HUES48 (cell line): ENCODE data around the gene GTPBP1.
A peak's percentile ranks its signal among the peaks of the same experiment; 100 is the strongest.

ENCODE experiments used
- H3K27ac ChIP-seq: one replicate; pipeline ENCODE4 v1.7.0; 2013; ENCODE audit warnings: low read depth, low read length, inconsistent platforms
- H3K27me3 ChIP-seq: 2 replicates; pipeline ENCODE4 v1.6.1; 2013; ENCODE audit warnings: mild to moderate bottlenecking, low read length; ENCODE audit not compliant: control insufficient read depth, insufficient read depth
- H3K36me3 ChIP-seq: 2 replicates; pipeline ENCODE4 v1.6.1; 2013; ENCODE audit warnings: low read length; ENCODE audit not compliant: control insufficient read depth, insufficient read depth
- H3K4me1 ChIP-seq: 2 replicates; pipeline ENCODE4 v1.6.1; 2013; ENCODE audit warnings: mild to moderate bottlenecking, low read length; ENCODE audit not compliant: control insufficient read depth, insufficient read depth
- H3K4me3 ChIP-seq: 2 replicates; pipeline ENCODE4 v1.5.1; 2013; ENCODE audit warnings: mild to moderate bottlenecking, low read depth, low read length
- H3K9ac ChIP-seq: 2 replicates; pipeline ENCODE4 v1.6.1; 2013; ENCODE audit warnings: mild to moderate bottlenecking, low read depth, low read length, moderate library complexity
- H3K9me3 ChIP-seq: 2 replicates; pipeline ENCODE4 v1.6.1; 2013; ENCODE audit warnings: low read length; ENCODE audit not compliant: control insufficient read depth, insufficient read depth

GTPBP1 gene

DNA sequence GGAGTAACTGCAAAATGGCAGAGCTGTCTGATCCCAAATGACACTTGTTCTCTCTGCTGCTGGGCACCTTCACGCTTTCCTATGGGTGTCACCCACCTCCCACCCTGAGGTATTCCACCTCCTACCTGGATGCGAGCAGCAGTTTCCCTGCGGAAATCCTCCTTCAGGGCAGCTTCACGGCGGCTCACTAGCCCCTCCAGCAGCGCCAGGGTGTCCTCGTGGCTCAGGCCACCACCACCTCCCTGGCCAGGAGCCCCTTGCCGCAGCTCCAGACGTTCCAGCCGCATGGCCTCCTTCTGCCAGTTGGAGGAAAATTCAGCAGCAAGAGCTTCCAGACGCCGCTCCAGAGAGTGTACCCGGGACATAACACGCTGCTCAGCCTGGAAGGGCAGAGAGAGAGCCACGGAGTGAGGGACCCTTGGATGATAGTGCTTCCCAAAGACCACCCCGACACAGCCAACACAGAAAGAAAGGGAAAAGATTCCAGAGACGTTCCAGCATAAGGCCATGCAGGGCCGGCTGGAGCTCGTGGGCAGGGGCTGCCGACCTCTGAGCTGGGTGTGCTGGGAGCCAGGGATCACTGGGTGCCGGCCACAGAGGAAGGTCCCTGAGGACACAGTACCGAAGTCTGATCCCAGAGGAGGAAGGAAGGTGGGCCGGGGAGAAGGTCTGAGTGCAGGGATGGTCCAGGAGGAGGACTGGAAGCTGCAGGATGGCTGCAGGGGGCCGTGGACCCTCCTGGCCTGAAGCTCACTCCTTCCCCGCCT, 36.6 kb downstream of the GTPBP1 start:
- Histone ChIP-seq H3K4me3 (no peak overlapping the region), H3K36me3 (peaks cover 25% of the 10 kb centered on the region), H3K27me3 (no peaks in the 10 kb centered on the region), H3K27ac (no peak overlapping the region), H3K9me3 (no peaks in the 10 kb centered on the region), H3K4me1 (no peaks in the 10 kb centered on the region), H3K9ac (no peak overlapping the region)

DNA sequence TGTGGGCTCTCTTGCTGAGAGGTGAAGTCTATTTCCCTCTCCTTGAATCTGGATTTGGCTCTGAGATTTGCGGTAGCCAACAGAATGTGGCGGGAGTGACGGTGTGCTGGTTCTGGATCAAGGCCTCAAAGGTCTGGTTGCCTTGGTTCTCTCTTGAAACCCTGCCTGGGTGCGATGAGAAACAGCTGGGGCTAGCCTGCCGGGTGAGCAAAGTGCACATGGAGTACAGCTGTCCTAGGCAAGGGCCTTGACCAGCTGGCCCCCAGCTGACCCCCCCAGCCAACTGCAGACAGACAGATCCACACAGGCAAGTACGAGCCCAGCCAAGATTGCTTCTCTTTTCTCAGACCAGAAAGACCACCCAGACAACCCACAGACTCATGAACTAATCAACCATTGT, 39.2 kb downstream of the GTPBP1 start:
- H3K27ac ChIP-seq, result no peak overlapping the region

DNA sequence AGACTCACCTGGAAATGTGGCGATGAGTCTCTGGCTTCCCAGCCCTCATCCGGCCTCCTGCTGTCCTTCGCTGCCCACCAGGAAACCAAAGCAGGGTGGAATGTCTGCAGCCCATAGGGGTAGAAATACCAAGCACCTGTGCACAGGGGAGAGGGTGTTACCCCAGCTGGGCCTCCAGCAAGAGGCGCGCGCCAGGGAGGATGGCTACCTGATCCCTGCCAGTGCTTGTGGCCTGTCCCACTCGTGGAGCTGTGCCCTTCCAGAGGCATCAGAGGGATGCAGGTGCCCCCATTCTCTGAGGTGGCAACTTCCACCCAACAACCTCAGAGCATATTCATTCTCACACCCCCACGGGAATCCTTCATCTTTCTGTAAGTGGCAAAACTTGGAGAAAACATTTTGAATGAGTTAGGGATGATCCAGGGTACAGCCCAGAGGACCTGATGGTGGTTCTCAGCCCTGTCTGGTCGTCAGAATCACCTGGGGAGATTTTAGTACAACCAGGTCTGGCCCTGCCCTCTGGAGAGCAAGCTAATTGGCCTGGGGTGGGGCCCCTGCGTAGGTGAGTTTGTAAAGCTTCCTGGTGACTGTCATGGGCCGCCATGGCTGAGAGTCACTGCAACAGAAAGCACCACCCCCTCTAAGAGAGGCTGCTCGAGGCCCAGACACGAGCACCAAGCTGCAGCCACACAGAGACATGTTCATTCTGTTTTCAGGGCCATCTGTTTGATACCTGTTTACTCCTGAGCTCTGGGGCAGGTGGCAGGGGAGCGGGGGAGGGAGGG, 40.1 kb downstream of the GTPBP1 start:
- Histone ChIP-seq H3K36me3 (peaks cover 15% of the 10 kb centered on the region), H3K27me3 (no peaks in the 10 kb centered on the region), H3K9me3 (no peaks in the 10 kb centered on the region), H3K9ac (no peak overlapping the region), H3K4me1 (no peaks in the 10 kb centered on the region), H3K4me3 (no peak overlapping the region), H3K27ac (no peak overlapping the region)

More for the DNA sequence above, 39.2 kb downstream of the GTPBP1 start:
- H3K4me1 ChIP-seq, result no peaks in the 10 kb centered on the region
- H3K9ac ChIP-seq, result no peak overlapping the region
- H3K27me3 ChIP-seq, result no peaks in the 10 kb centered on the region
- H3K9me3 ChIP-seq, result no peaks in the 10 kb centered on the region
- H3K36me3 ChIP-seq, result peaks cover 15% of the 10 kb centered on the region
- H3K4me3 ChIP-seq, result no peak overlapping the region

DNA sequence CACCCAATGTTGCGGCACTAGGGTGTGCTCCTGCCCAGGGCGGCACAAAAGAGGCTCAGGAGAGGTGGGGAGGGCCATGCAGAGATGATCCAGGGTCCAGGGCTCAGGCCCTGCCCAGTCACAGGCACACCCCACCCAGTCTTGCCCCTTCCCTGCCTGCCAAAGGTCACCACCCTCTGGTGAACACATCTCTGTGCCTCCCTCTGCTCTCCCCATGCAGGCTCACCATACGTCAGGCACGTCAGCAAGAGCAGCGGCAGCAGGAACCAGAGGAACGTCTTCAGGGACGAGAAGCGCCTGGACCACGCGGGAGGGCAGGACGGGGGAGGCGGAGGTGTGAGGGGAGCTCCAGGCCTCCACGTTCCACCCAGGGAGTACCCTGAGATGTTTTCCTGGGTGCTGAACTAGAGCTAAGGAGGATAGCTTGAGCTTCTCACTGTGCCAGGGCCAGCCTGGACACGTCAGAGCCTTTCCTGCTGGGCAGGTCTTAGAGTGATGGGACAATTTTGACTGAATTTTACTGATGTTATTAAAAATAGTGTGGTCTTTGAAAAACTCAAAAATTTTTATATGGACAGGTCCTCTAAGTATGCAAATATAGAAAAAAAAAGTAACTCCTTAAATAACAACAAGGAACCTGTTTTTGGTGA, 42.9 kb downstream of the GTPBP1 start:
- Histone ChIP-seq H3K27ac (no peak overlapping the region), H3K27me3 (no peaks in the 10 kb centered on the region), H3K9ac (no peak overlapping the region), H3K9me3 (no peaks in the 10 kb centered on the region), H3K36me3 (peaks cover 9% of the 10 kb centered on the region), H3K4me1 (peaks cover under 1% of the 10 kb centered on the region; the same call in 1 of the 2 replicates), H3K4me3 (no peak overlapping the region)

DNA sequence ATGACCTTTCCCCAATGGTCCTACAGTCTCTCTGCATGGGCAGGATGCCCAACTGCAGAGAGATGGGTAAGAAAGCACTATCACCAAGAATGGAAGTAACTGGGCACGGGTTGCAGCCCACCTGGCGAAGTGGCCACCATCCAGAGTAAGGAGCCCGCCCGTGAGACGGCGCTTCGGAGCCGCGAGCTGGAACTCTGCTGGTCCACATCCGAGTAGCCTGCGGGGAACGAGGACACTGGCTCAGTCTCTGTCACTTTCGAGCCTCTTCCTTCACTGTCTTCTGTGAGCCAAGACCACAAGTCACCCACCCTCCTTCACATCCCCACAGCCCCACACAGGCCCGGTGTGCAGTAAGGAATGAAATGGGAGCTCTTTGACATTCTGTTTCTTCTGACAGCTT, 44.4 kb downstream of the GTPBP1 start:
- Histone ChIP-seq H3K9ac (no peak overlapping the region), H3K4me1 (peaks cover 10% of the 10 kb centered on the region), H3K27me3 (no peaks in the 10 kb centered on the region), H3K27ac (no peak overlapping the region), H3K36me3 (peaks cover 9% of the 10 kb centered on the region), H3K9me3 (no peaks in the 10 kb centered on the region), H3K4me3 (no peak overlapping the region)

DNA sequence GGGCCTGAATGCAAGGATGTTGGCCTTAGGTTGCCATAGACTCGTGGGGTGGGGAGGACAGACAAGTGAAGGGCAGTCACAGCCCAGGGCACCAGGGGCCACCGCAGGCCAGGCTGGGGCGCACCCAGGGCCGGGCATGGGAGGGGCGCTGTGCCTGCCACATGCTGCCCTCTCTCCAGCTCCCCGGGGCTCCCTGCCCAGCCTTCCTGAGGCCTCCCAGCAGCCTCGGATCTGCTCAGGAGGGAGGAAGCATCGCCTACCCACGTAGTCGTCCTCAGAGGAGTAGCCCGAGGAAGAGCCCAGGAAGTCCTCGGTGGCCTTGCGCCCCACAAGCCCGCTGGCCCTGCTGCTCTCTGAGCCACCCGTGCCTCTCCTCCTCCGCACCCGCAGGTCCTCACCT, 44.9 kb downstream of the GTPBP1 start:
- H3K4me1 ChIP-seq, result peaks cover 10% of the 10 kb centered on the region
- H3K4me3 ChIP-seq, result no peak overlapping the region
- no peaks in the 10 kb centered on the region for H3K9me3 ChIP-seq
- H3K27ac ChIP-seq, result no peak overlapping the region
- H3K27me3 ChIP-seq, result no peaks in the 10 kb centered on the region
- no peak overlapping the region for H3K9ac ChIP-seq
- H3K36me3 ChIP-seq, result peaks cover 6% of the 10 kb centered on the region; the same call in 1 of the 2 replicates

DNA sequence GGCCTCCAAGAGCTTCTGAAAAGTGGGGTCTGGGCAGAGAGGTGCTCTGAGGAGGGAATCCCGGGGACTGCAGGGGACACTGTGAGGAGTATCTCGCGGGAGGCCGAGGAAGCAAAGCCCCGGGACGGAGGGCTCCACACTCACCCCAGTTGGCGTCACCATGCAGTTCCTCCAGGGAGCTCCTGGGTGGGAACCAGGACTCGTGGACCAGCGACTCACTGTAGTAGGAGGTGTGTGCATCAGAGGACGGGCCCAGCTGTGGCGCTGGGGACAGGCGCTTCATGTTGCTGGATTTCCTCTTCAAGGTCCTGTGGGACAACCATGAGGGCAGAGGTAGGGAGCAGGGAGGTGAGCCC, 45.3 kb downstream of the GTPBP1 start:
- no peaks in the 10 kb centered on the region for H3K9me3 ChIP-seq
- no peak overlapping the region for H3K27ac ChIP-seq
- no peaks in the 10 kb centered on the region for H3K27me3 ChIP-seq
- peaks cover 6% of the 10 kb centered on the region; the same call in 1 of the 2 replicates for H3K36me3 ChIP-seq
- peaks cover 10% of the 10 kb centered on the region for H3K4me1 ChIP-seq
- no peak overlapping the region for H3K9ac ChIP-seq
- H3K4me3 ChIP-seq, result no peak overlapping the region

DNA sequence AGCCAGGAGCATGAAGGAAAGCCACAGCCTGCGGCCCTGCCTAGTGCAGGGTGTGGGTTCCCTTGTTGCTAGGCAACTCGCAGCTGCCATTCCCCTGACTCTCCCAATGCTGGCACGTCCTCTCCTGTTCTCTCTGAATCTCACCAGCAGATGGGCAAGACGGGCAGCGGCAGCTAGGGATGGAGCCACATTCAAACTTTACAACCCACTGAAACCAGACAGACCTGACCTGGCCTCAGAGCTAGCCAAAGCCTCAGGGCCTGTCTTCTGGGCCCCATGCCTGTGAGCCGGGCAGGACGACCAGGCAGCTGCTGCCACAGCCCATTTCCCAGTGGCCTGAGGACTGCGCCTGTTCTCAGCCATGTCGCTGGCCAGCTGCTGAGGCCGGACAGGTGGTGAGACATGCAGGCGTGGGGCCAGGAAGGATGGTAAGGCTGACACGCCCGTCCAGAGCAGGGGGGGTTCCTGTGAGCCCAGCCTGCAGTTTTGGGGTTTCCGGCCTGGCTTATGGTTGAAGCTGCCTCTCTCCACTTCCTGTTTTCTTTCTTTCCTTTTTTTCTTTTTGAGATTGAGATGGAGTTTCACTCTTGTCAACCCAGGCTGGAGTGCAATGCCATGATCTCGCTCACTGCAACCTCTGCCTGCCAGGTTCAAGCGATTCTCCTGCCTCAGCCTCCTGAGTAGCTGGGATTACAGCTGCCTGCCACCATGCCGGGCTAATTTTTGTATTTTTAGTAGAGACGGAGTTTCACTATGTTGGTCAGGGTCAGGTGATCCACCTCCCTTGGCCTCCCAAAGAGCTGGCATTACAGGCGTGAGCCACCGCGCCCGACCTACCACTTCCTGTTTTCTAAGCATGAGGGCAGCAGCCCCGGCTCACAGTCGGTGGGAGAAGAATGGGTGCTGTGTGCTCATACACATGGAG, 45.9 kb downstream of the GTPBP1 start:
- Histone ChIP-seq H3K4me3 (no peak overlapping the region), H3K9ac (no peak overlapping the region), H3K4me1 (peaks cover 10% of the 10 kb centered on the region), H3K36me3 (peaks cover 6% of the 10 kb centered on the region; the same call in 1 of the 2 replicates), H3K9me3 (no peaks in the 10 kb centered on the region), H3K27ac (no peak overlapping the region), H3K27me3 (peaks cover 2% of the 10 kb centered on the region; the same call in 1 of the 2 replicates)

DNA sequence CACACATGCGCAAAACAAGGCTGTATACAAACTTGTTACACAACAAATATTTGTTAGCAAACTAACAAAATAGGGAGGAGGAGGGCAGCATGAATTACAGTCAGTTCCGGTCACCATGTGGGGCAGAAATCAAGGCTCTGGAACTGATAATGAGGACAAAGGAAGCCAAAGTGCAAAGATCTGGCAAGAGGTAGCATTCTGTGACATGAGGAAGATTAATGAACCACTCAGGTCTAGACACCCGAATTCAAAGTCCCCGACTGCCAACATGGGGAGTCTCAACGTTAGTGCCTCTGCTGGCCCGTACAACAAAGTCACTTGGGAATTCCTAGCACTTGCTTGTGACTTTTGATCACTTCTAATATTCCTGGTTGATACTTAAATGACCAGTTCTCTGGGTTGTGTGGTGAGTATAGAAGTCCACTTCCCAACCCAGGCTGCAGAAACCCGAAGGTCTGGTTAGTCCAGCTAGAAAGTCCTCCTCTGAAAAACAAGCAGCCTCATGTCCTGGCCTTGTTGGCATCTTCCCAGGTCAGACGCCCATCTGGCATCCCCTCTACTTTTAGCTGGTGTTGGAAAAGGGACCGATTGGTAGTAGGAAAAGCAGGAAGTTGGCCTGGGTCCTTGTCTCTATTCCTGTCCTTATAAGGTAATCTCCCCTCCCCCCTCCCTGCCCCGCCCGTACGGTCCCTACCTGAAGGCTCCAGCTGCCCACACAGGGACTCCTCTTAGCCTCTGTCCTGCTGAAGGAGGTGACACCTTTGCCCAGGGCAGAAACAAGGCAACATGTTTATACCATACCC, 48.4 kb downstream of the GTPBP1 start:
- Histone ChIP-seq H3K27ac (peak overlapping the region; percentile 87), H3K36me3 (peaks cover 6% of the 10 kb centered on the region; the same call in 1 of the 2 replicates), H3K9ac (no peak overlapping the region), H3K9me3 (no peaks in the 10 kb centered on the region), H3K4me1 (peaks cover 10% of the 10 kb centered on the region), H3K4me3 (peak overlapping the region; percentile 77), H3K27me3 (peaks cover 7% of the 10 kb centered on the region; the same call in 1 of the 2 replicates)

DNA sequence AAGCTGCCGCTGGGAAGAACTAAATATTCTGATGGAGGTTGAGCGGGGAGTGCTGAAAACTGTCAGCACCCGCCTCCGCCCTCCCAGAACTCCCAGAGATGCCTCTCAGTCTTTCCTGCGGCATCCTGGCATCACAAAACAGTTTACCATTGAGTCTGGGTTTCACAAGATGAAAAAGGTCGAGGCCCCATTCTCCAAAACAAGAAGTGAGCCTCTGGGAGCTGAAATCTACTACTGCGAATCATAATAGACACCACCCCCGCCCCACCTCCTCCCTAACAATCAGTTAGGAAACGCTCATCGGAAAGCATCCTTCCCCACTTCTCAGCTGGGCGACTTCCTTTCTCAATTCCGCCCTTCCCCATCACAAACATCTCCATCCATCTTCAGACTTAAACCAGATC, 49.0 kb downstream of the GTPBP1 start:
- H3K4me3 ChIP-seq, result peak overlapping the region; percentile 77
- H3K27me3 ChIP-seq, result peaks cover 7% of the 10 kb centered on the region; the same call in 1 of the 2 replicates
- H3K4me1 ChIP-seq, result peaks cover 10% of the 10 kb centered on the region
- H3K9me3 ChIP-seq, result no peaks in the 10 kb centered on the region
- H3K9ac ChIP-seq, result no peak overlapping the region
- peak overlapping the region; percentile 87 for H3K27ac ChIP-seq
- H3K36me3 ChIP-seq, result no peaks in the 10 kb centered on the region
